ENCODE results near the gene FYCO1. TPM values are rescaled to one million over a fixed set of nuclear protein-coding genes. Genes with fewer than 3 reads are reported as not detected.
A peak's percentile ranks its signal among the peaks of the same experiment; 100 is the strongest.

FYCO1 gene
- total and polyA plus RNA-seq, 2 experiments from 2014 or later, result 7.5 to 23.0 TPM

GRCh38 chr3:45984331-45985312 is 11.0 kb downstream of the FYCO1 start:
- peaks cover 60% of the 10 kb centered on the region for H3K4me1 ChIP-seq (ENCODE audit: insufficient read depth)
- no peaks in the 10 kb centered on the region for H3K27me3 ChIP-seq
- no peak overlapping the region for H3K4me3 ChIP-seq
- no peak overlapping the region for H2AFZ ChIP-seq
- no peak for TF ChIP-seq EZH2 (IDR thresholded peaks at IDR 0.05; ENCODE audit: borderline replicate concordance)
- no peak for TF ChIP-seq CTCF (IDR thresholded peaks at IDR 0.05; ENCODE audit: poor library complexity)
- no peak for TF ChIP-seq EZH2phosphoT487 (IDR thresholded peaks at IDR 0.05; ENCODE audit: low read depth, severe bottlenecking, unreplicated experiment)
- H3K9me2 ChIP-seq (replicated peaks; ENCODE audit: insufficient read depth), result no peaks in the 10 kb centered on the region
- peak; percentile 60 for DNase-seq (ENCODE audit: low spot score)
- WGBS (ENCODE audit: low lambda C conversion rate, missing lambda C conversion rate), result 63% methylated on average over 8 of the region's 8 CpGs
- H3K36me3 ChIP-seq (replicated peaks; ENCODE audit: insufficient read depth, low read depth), result peaks cover 6% of the 10 kb centered on the region
- H4K20me1 ChIP-seq (ENCODE audit: insufficient read depth, poor library complexity, severe bottlenecking), result no peaks in the 10 kb centered on the region
- peaks cover 38% of the 10 kb centered on the region for H3K79me2 ChIP-seq
- no peaks in the 10 kb centered on the region for H3K9me3 ChIP-seq (ENCODE audit: low read depth)
- peak overlapping the region; percentile 31 for H3K4me2 ChIP-seq
- peak overlapping the region; percentile 95 for H3K27ac ChIP-seq

GRCh38 chr3:45983770-45984169 is 11.9 kb downstream of the FYCO1 start:
- no peaks in the 10 kb centered on the region for H4K20me1 ChIP-seq (ENCODE audit: insufficient read depth, poor library complexity, severe bottlenecking)
- peaks cover 52% of the 10 kb centered on the region for H3K4me1 ChIP-seq (ENCODE audit: insufficient read depth)
- H2AFZ ChIP-seq, result no peak overlapping the region
- no peak overlapping the region for H3K4me3 ChIP-seq
- H3K9me3 ChIP-seq (ENCODE audit: low read depth), result no peaks in the 10 kb centered on the region
- no peak for DNase-seq (ENCODE audit: low spot score)
- H3K79me2 ChIP-seq, result peaks cover 30% of the 10 kb centered on the region
- H3K4me2 ChIP-seq, result peak overlapping the region; percentile 31
- 74% methylated on average over 3 of the region's 3 CpGs for WGBS (ENCODE audit: low lambda C conversion rate, missing lambda C conversion rate)
- H3K36me3 ChIP-seq (replicated peaks; ENCODE audit: insufficient read depth, low read depth), result peaks cover 6% of the 10 kb centered on the region
- no peaks in the 10 kb centered on the region for H3K27me3 ChIP-seq
- TF ChIP-seq CTCF (IDR thresholded peaks at IDR 0.05; ENCODE audit: poor library complexity), result no peak
- TF ChIP-seq EZH2phosphoT487 (IDR thresholded peaks at IDR 0.05; ENCODE audit: low read depth, severe bottlenecking, unreplicated experiment), result no peak
- TF ChIP-seq EZH2 (IDR thresholded peaks at IDR 0.05; ENCODE audit: borderline replicate concordance), result no peak
- no peaks in the 10 kb centered on the region for H3K9me2 ChIP-seq (replicated peaks; ENCODE audit: insufficient read depth)
- H3K27ac ChIP-seq, result peak overlapping the region; percentile 95

DNA sequence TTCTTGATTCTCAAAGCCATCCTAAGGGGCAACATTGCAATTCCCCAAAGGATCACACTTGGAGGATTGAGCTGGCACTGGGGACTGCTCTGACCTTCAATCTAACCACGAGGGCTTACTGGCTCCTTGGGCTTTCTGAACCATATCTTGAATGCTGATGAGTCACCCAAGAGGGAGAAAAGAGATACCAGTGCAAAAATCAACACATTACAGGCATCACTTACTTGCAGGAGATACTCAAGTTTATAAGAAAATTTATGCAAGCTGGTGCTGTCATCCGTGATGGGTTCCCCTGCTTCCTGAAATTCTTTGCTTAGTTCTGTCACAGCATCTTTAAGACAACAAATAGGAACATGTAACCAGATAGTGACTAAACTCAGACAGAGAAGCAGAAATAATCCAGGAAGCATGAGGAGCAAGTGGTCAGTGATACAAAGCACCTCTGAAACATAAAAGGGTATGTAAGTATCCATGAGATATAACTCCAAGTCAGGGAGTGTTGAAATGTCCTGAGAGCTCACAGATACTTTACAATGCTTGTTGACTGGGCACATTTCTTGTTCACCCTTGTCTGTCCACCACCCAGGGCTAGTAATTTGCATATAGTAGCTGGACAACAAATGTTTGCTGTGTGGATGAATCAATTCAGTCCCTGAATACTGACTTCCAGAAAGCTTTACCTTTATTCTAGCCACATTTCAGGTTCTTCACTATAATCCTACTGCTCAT is 14.1 kb downstream of the FYCO1 start:
- H3K4me2 ChIP-seq, result no peak overlapping the region
- WGBS (ENCODE audit: low lambda C conversion rate, missing lambda C conversion rate), result 74% methylated on average over 2 of the region's 2 CpGs
- no peak for DNase-seq (ENCODE audit: low spot score)
- H3K27me3 ChIP-seq, result no peaks in the 10 kb centered on the region
- no peak overlapping the region for H3K4me3 ChIP-seq
- H2AFZ ChIP-seq, result no peak overlapping the region
- no peaks in the 10 kb centered on the region for H3K9me2 ChIP-seq (replicated peaks; ENCODE audit: insufficient read depth)
- H3K27ac ChIP-seq, result peak overlapping the region; percentile 37
- no peaks in the 10 kb centered on the region for H3K9me3 ChIP-seq (ENCODE audit: low read depth)
- no peak for TF ChIP-seq EZH2 (IDR thresholded peaks at IDR 0.05; ENCODE audit: borderline replicate concordance)
- no peak for TF ChIP-seq CTCF (IDR thresholded peaks at IDR 0.05; ENCODE audit: poor library complexity)
- no peak for TF ChIP-seq EZH2phosphoT487 (IDR thresholded peaks at IDR 0.05; ENCODE audit: low read depth, severe bottlenecking, unreplicated experiment)
- H4K20me1 ChIP-seq (ENCODE audit: insufficient read depth, poor library complexity, severe bottlenecking), result no peaks in the 10 kb centered on the region
- peaks cover 9% of the 10 kb centered on the region for H3K79me2 ChIP-seq
- H3K36me3 ChIP-seq (replicated peaks; ENCODE audit: insufficient read depth, low read depth), result peaks cover 6% of the 10 kb centered on the region
- peaks cover 33% of the 10 kb centered on the region for H3K4me1 ChIP-seq (ENCODE audit: insufficient read depth)

Measured in hepatocyte (in vitro differentiated cells).